Measurements from ENCODE around the gene SULT6B1. TPM values are rescaled to one million over a fixed set of nuclear protein-coding genes. Genes with fewer than 3 reads are reported as not detected.

Gene SULT6B1, protein sequence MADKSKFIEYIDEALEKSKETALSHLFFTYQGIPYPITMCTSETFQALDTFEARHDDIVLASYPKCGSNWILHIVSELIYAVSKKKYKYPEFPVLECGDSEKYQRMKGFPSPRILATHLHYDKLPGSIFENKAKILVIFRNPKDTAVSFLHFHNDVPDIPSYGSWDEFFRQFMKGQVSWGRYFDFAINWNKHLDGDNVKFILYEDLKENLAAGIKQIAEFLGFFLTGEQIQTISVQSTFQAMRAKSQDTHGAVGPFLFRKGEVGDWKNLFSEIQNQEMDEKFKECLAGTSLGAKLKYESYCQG
- total RNA-seq (not detected in 2 replicates), polyA plus RNA-seq (not detected in 2 replicates)

DNA sequence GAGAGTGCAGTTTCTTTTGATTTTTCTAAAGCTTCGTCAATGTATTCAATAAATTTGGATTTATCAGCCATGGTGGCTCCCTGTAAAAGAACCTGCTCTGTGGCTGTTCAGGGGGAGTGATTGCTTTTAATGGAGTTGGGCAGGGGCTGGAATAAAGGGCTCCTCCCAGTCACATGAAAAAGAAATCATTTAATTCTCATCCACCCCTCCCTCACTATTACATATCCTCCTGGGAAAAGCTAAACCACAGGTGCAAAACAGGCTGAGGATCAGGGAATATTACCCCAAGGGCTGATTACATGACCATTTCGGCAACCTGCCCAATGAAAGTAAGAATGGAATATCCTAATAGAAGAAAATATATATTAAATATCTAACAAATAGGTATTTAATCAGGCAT, at the start of gene SULT6B1:
Gene SULT6B1 (minus strand): TSS at position 101 of the 400 bp plus-strand sequence. CDS start 30 bp downstream, at position 71.
- DNase-seq (ENCODE audit: low read depth in 1 of 2, low spot score in 1 of 2): no peak
- Histone ChIP-seq H3K4me1 (ENCODE audit: low read depth) (no peaks in the 10 kb centered on the region), H3K27me3 (no peaks in the 10 kb centered on the region), H3K9me3 (ENCODE audit: low read depth) (no peaks in the 10 kb centered on the region), H3K36me3 (no peaks in the 10 kb centered on the region), H3K27ac (no peak within 1 kb of the TSS), H3K4me3 (no peak within 1 kb of the TSS)
- TF ChIP-seq, protein P1, sequence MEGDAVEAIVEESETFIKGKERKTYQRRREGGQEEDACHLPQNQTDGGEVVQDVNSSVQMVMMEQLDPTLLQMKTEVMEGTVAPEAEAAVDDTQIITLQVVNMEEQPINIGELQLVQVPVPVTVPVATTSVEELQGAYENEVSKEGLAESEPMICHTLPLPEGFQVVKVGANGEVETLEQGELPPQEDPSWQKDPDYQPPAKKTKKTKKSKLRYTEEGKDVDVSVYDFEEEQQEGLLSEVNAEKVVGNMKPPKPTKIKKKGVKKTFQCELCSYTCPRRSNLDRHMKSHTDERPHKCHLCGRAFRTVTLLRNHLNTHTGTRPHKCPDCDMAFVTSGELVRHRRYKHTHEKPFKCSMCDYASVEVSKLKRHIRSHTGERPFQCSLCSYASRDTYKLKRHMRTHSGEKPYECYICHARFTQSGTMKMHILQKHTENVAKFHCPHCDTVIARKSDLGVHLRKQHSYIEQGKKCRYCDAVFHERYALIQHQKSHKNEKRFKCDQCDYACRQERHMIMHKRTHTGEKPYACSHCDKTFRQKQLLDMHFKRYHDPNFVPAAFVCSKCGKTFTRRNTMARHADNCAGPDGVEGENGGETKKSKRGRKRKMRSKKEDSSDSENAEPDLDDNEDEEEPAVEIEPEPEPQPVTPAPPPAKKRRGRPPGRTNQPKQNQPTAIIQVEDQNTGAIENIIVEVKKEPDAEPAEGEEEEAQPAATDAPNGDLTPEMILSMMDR (IDR thresholded peaks at IDR 0.05; ENCODE audit: low read depth, low read length): no peak

DNA sequence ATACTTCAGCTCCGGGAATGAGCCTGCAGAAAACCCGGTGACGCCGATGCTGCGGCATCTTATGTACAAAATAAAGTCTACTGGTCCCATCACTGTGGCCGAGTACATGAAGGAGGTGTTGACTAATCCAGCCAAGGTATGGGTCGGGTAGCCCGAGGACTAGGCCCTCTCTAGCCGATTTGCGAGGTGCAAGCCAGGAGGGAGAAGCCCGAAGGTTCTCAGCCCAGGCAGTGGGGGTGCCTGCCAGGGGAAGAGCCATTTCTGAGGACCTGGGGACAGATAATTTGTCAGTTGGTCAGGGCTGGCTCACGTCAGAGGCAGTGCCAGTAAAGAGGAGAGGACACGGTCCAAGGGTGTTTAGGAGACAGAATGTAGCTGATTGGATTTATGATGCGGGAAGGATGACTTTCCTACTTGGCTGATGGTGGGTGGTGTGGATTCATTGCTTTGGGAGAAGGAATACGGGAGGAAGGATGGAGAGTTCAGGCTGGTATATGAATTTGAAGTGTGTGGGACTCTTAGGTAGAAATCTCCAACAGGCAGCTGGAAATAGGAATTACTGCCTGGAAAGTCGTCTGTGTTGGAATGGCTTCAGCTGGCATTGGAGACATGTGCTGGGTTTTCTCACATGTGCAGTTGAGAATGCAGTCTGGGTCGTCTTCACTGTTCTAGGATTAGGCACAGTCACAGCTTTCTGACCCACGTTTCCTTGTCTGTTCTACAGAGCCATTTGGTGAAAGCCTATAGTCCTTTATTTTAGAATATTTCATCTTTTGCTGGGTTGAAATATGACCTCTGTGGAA, 43.9 kb upstream of the SULT6B1 start:
- no peaks in the 10 kb centered on the region for H3K9me3 ChIP-seq (ENCODE audit: low read depth)
- peaks cover 5% of the 10 kb centered on the region for H3K4me1 ChIP-seq (ENCODE audit: low read depth)
- H3K4me3 ChIP-seq: peak overlapping the region; percentile 95
- DNase-seq (ENCODE audit: low read depth in 1 of 2, low spot score in 1 of 2): peak in 1 of 2 donors; percentile 15
- H3K27me3 ChIP-seq: no peaks in the 10 kb centered on the region
- TF ChIP-seq, protein P1 (IDR thresholded peaks at IDR 0.05; ENCODE audit: low read depth, low read length): no peak
- peaks cover 13% of the 10 kb centered on the region for H3K36me3 ChIP-seq
- H3K27ac ChIP-seq: peak overlapping the region; percentile 90

DNA sequence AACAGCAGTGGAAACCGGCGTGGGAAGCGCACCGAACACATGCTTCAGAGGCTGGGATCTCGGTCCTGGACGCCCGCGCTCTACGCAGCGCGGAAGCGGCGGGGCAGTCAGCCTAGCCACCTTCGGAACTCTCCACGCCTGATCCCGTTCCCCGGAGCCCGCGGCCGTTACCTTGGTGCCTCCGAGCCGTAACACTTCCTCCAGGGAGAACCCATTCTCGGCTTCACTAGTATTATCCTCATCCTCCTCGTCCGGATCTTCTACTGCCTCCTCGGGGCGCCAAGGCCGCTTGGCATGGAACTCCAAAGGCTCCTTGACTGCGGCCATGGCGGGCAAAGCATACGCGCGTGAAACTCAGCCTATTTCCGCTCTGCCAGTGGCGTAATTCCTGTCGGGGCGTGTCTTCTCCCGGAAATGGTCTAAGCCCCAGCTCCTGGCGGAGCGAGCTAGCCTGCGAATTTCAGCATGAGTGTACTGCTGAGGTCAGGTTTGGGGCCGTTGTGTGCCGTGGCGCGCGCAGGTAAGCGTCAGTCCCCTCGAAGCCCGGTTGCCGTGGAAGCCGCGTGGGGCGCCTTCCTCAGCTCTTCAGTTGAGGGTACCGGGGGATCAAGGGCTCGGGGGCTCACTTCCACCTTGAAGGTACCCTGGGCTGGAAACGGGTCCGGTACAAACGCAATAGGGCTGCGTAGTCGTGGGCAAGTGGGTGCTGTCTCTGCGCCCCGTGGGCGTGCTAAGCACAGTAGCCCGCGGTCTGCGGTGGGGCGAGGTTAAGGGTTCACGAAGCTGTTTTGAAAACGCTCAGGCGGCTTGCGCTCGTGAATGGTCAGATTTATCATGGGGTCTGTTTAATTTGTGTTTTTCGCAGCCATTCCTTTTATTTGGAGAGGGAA, 43.0 kb upstream of the SULT6B1 start, which contains the start of the genes CEBPZ and NDUFAF7:
Gene CEBPZ (minus strand): TSS at position 356 of the 890 bp plus-strand sequence. CDS start 29 bp downstream, at position 327.
Gene NDUFAF7 (plus strand): TSS at position 418 of the 890 bp plus-strand sequence. CDS start 48 bp downstream, at position 466.
- peak; percentile 94 for DNase-seq (ENCODE audit: low read depth in 1 of 2, low spot score in 1 of 2)
- peak within 1 kb of the TSS; percentile 95 for H3K4me3 ChIP-seq

DNA sequence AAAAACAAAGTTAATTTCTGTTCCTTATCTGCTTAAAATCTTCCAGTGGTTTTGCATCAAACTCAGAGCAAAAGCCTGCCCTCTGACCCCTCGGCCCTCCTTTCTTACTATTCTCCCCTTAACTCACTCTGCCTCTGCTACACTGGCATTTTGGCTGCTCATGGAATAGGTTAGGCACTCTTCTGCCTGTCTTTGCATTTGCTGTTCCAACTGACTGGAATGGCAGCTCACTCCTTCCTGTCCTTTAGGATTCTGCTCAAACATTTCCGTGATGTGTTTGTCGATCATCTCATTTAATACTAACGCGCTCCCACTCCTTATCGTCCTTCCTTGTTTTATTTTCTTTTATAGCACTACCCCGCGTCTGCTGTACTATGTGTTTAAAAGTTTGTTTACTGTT, 42.1 kb upstream of the SULT6B1 start:
- H3K4me1 ChIP-seq (ENCODE audit: low read depth): peaks cover 5% of the 10 kb centered on the region
- peak; percentile 3 to 8 for DNase-seq (ENCODE audit: low read depth in 1 of 2, low spot score in 1 of 2)
- no peaks in the 10 kb centered on the region for H3K9me3 ChIP-seq (ENCODE audit: low read depth)
- TF ChIP-seq, protein P1 (IDR thresholded peaks at IDR 0.05; ENCODE audit: low read depth, low read length): no peak
- H3K4me3 ChIP-seq: peak overlapping the region; percentile 95
- no peaks in the 10 kb centered on the region for H3K27me3 ChIP-seq
- peaks cover 17% of the 10 kb centered on the region for H3K36me3 ChIP-seq
- H3K27ac ChIP-seq: peak overlapping the region; percentile 90

More for the DNA sequence above, 43.0 kb upstream of the SULT6B1 start, which contains the start of the genes CEBPZ and NDUFAF7:
- H3K27me3 ChIP-seq: no peaks in the 10 kb centered on the region
- TF ChIP-seq, protein P1 (IDR thresholded peaks at IDR 0.05; ENCODE audit: low read depth, low read length): no peak
- peaks cover 5% of the 10 kb centered on the region for H3K4me1 ChIP-seq (ENCODE audit: low read depth)
- H3K36me3 ChIP-seq: peaks cover 17% of the 10 kb centered on the region
- no peaks in the 10 kb centered on the region for H3K9me3 ChIP-seq (ENCODE audit: low read depth)
- peak within 1 kb of the TSS; percentile 90 for H3K27ac ChIP-seq

DNA sequence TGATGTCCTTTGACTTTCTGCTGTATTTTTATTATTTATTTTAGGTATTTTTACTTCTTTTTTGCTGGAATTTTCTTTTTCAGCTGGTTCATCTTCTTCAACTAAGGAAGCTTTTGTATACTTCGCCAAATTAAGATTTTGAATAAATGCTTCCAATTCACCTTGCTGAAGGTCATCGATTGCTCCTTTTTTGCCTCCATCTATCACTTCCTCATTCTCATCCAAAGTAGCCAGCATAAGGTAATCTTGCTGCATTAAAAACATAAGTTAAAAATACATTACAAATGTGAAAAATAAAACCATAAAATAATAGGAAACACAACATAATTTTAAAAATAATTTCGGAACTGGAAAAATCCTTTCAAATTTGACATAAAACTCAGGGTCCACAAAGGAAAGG, 40.3 kb upstream of the SULT6B1 start:
- no peak overlapping the region for H3K4me3 ChIP-seq
- H3K27me3 ChIP-seq: no peaks in the 10 kb centered on the region
- TF ChIP-seq, protein P1 (IDR thresholded peaks at IDR 0.05; ENCODE audit: low read depth, low read length): no peak
- no peak overlapping the region for H3K27ac ChIP-seq
- no peaks in the 10 kb centered on the region for H3K9me3 ChIP-seq (ENCODE audit: low read depth)
- peaks cover 17% of the 10 kb centered on the region for H3K36me3 ChIP-seq
- H3K4me1 ChIP-seq (ENCODE audit: low read depth): peaks cover 5% of the 10 kb centered on the region
- no peak for DNase-seq (ENCODE audit: low read depth in 1 of 2, low spot score in 1 of 2)

All from cardiac muscle cell (in vitro differentiated cells and primary cell).